Stomach (tissue), 4 donors: Measurements from ENCODE around the gene TNFRSF6B.

Source experiments
- CTCF ChIP-seq, 7 experiments: fragments of 450-650 bp in 4 of 7; fragments of 200-600 bp in 3 of 7; sonication (generic) in 3 of 7; IDR thresholded peaks; one replicate each; pipeline ENCODE4 v1.5.1; 2016 to 2019; ENCODE audit warnings: antibody characterized with exemption in 7 of 7, control low read depth in 2 of 7, mild to moderate bottlenecking in 1 of 7
- EP300 ChIP-seq: sonication (generic); formaldehyde crosslinking; IDR thresholded peaks from one replicate; pipeline ENCODE4 v1.6.1; 2017; ENCODE audit warnings: antibody characterized with exemption
- POLR2AphosphoS5 ChIP-seq, 3 donors: sonication (generic); formaldehyde crosslinking; IDR thresholded peaks; one replicate each; pipeline ENCODE4 v1.6.1; 2016; ENCODE audit warnings: antibody characterized with exemption in 3 of 3

GRCh38 chr20:63704749-63705117 lies 8.3 kb downstream of the TNFRSF6B start:
- TF ChIP-seq CTCF (IDR thresholded peaks at IDR 0.05), result no peak
- TF ChIP-seq POLR2AphosphoS5 (IDR thresholded peaks at IDR 0.05), result no peak
- no peak for TF ChIP-seq EP300
